Epithelial cell of esophagus (primary cell): ENCODE measurements around the gene RPS2.
"Not testable (repeated sequence)": the region's sequence is repeated elsewhere in the genome, so short reads cannot be mapped to it uniquely, and the experiment has no call there.

Experiments
- DNase-seq: peaks from one replicate; pipeline ENCODE4 v3.0.0; 2010; ENCODE audit warnings: low read depth
- H3K4me3 ChIP-seq: 2 replicates; pipeline ENCODE4 v1.5.1; 2011; ENCODE audit warnings: mild to moderate bottlenecking, low read length, control low read depth
- TF ChIP-seq, protein P1 (sequence below): IDR thresholded peaks from 2 replicates; pipeline ENCODE4 v1.5.1; 2011; ENCODE audit warnings: low read depth, mild to moderate bottlenecking, low read length, control low read depth, inconsistent platforms; ENCODE audit not compliant: insufficient read depth; ENCODE audit errors: missing control alignments

RPS2 gene

DNA sequence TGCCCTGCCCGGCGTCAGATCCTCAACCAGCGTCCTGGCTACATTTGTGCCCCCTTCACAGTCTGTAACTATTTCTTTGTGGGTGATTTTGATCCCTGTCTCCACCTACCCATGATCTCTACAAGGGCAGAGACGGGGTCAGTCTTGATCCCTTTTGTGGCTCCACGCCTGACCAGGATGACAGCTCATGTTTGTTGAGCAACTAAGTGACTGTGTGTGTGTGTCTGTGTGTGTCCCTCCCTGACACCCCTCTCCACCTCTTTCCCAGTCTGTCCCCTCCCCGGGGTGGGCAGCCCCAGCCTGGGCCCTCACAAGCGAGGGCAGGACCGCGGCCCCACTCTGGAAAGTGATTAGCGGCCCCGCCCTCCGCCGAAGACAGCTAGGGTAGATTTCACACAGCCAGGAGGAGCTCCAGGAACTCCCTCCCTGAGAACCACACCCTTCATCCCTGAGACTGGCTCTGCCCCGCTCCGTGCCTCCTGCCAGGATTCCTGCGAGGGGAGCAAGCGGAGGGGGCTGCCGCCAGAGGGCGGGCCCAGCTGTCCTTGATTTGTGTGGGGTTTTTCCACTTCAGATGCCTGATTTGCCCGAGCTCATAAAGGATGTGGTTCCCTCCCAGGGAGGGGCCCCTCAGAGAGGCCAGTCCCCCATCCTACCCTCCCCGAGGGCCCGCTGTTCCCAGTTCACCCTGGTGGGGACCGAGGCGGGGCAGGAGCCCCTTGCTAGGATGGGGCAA, 41.2 kb downstream of the RPS2 start:
- DNase-seq = peak; percentile 38
- TF ChIP-seq, protein P1, sequence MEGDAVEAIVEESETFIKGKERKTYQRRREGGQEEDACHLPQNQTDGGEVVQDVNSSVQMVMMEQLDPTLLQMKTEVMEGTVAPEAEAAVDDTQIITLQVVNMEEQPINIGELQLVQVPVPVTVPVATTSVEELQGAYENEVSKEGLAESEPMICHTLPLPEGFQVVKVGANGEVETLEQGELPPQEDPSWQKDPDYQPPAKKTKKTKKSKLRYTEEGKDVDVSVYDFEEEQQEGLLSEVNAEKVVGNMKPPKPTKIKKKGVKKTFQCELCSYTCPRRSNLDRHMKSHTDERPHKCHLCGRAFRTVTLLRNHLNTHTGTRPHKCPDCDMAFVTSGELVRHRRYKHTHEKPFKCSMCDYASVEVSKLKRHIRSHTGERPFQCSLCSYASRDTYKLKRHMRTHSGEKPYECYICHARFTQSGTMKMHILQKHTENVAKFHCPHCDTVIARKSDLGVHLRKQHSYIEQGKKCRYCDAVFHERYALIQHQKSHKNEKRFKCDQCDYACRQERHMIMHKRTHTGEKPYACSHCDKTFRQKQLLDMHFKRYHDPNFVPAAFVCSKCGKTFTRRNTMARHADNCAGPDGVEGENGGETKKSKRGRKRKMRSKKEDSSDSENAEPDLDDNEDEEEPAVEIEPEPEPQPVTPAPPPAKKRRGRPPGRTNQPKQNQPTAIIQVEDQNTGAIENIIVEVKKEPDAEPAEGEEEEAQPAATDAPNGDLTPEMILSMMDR = no peak
- no peak overlapping the region for H3K4me3 ChIP-seq

DNA sequence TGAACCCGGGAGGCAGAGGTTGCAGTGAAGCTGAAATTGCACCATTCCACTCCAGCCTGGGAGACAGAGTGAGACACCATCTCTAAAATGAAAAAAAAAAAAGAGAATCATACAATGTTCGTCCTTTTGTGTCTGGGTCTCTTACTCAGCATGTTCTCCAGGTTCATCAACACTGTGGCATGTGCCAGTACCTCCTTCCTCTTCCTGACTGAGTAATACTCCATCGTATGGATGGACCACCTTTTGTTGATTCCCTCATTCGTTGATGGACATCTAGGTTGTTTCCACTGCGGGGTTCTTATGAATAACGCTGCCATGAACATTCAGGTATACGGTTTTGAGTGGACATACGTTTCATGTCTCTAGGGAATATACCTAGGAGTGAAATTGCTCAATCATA, 42.3 kb downstream of the RPS2 start:
- no peak for DNase-seq
- TF ChIP-seq, protein P1 = no peak
- H3K4me3 ChIP-seq = no peak overlapping the region

DNA sequence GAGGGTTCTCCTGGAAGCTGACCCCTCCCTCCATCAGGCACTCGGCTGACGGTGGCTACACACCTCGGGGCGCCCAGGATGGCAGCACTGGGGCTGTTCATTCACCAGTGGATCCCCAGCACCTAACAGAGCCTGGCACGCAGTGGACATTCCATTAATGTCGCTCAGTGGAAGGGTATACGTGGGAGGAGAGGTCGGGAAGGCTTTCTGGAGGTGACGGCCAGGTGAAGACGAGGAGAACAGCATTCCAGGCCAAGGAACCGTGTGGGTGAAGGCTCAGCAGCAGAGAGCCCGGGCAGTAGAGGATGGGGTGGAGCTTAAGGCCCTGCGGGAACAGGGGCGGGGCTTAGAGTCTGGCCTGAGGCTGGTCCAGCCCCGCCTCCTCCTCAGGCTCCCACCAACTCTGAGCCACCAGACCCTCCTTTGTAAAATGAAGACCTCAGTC, 43.9 kb downstream of the RPS2 start:
- no peak overlapping the region for H3K4me3 ChIP-seq
- TF ChIP-seq, protein P1 = no peak
- no peak for DNase-seq

DNA sequence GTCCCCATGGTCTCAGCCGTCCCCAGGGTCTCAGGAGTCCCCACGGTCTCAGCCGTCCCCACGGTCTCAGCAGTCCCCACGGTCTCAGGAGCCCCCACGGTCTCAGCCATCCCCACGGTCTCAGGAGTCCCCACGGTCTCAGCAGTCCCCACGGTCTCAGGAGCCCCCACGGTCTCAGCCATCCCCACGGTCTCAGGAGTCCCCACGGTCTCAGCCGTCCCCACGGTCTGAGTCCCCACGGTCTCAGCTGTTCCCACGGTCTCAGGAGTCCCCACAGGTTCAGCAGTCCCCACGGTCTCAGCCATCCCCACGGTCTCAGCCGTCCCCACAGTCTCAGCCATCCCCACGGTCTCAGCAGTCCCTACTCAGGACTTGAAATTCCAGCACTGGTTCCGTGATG, 44.5 kb downstream of the RPS2 start:
- not testable (repeated sequence) for DNase-seq, H3K4me3 ChIP-seq

DNA sequence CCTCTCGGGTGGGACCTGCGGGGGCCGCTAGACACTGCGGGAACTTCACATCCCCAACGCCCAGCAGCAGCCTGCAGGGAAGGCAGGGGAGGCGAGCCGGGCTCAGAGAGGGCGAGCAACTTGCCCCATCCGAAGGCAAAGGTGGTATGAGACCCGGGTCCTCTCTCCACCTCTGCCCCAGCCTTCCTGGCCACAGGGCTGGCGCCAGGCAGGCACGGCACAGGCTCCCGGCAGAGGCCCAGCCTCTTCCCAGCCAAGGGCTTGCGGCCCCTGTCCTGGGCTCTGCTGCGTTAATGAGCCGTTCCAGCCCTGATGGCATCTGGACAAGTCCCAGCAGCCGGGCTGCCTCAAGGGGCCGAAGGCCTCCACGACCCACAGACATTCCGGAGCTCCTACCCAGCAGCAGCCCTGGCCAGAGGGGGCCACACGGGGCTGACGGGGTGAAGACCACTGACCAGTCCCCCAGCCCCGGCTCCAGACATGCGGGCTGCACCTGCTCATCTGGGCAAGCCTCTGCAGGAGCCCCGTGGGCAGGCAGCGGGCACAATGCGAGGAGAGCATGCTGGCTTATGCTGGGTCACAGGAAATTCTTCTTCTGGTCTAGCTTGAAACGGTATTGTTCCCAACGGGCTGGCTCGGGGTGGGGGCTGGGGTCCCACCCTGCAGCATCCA, 45.2 kb downstream of the RPS2 start:
- no peak for DNase-seq
- H3K4me3 ChIP-seq = no peak overlapping the region
- TF ChIP-seq, protein P1 = no peak

DNA sequence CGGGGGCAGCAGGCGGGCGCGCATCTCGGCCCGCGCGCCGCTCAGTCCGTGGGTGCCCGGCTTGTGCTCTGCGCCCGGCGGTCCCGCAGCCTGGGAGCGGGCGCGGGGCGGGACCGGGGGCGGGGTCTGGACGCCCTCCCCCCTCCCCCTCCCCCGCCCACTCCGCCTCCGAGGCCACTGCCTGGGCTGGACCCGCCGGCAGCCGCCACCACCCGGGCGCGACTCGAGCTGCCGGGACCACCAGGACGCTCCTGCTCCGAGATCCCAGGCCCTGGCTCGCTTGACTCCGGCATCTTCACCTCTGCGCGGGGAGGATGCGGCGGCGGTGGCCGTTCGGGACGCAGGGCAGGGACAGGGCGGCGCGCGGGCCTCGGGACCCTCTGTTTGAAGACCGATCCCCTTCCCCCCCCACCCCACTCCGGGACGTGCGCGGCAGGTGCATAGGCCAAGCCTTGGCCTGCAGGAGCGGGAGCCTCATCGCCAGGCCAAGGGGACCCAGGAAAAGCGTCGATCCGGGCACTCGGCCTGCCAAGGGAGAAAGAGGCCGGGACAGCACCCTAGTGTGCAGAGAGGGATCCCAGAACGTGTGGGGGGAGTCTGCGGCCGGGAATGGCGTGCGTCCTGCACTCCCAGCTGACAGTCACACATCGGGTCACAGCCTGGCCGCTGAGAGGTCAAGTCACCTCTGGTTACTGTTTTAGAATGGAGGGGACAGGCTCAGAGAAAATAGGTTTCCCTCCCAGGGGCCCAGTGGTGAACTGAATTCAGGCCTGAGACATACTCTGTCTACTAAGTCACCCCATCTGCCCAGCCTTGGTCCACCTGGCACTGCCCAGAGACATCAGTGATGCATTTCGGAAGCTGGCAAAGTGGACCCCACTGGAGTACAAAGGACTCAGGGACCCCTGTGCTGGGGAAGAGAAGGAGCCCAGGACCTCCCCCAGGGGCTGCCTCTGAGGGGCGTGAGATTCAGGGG, 46.0 kb downstream of the RPS2 start, which contains the start of gene HS3ST6:
TSS of gene HS3ST6 (minus strand) at position 65 of the 976 bp plus-strand sequence. CDS start 92 bp downstream, outside the sequence.
- peak within 1 kb of the TSS; percentile 16 for H3K4me3 ChIP-seq
- TF ChIP-seq, protein P1 = no peak
- no peak for DNase-seq
